GM12878 (cell line): ENCODE measurements around the gene LRRC56. TPM values are rescaled to one million over a fixed set of nuclear protein-coding genes. Genes with fewer than 3 reads are reported as not detected.

Experiments
- CHD4 ChIP-seq: fragments of 200-600 bp; sonication (generic); IDR thresholded peaks from 2 replicates; pipeline ENCODE4 v1.6.1; 2016; ENCODE audit warnings: mild to moderate bottlenecking
- CREB1 ChIP-seq: IDR thresholded peaks from 2 replicates; pipeline ENCODE4 v1.6.1; 2012; ENCODE audit warnings: low read depth, mild to moderate bottlenecking, inconsistent platforms
- ELK1 ChIP-seq: IDR thresholded peaks from 2 replicates; pipeline ENCODE4 v1.6.1; 2012; ENCODE audit warnings: low read depth, low read length, improper control_type of control experiment
- FOXM1 ChIP-seq: IDR thresholded peaks from 2 replicates; pipeline ENCODE4 v1.6.1; 2012; ENCODE audit warnings: low read depth, mild to moderate bottlenecking, inconsistent platforms, low read length, moderate library complexity
- HDAC6 ChIP-seq: fragments of 200-600 bp; sonication (generic); IDR thresholded peaks from one replicate; pipeline ENCODE4 v1.8.0; 2017; ENCODE audit warnings: antibody characterized with exemption; ENCODE audit not compliant: unreplicated experiment
- IRF5 ChIP-seq: fragments of 450-650 bp; IDR thresholded peaks from 2 replicates; pipeline ENCODE4 v1.6.1; 2017; ENCODE audit warnings: borderline replicate concordance
- JUNB ChIP-seq: IDR thresholded peaks from 2 replicates; pipeline ENCODE4 v1.6.1; 2016; ENCODE audit warnings: antibody characterized with exemption, mild to moderate bottlenecking
- MTA2 ChIP-seq: fragments of 450-650 bp; IDR thresholded peaks from 2 replicates; pipeline ENCODE4 v1.6.1; 2016; ENCODE audit warnings: low read depth, mild to moderate bottlenecking, moderate library complexity
- MTA3 ChIP-seq: IDR thresholded peaks from 2 replicates; pipeline ENCODE4 v1.6.1; 2012; ENCODE audit warnings: low read length, inconsistent platforms, borderline replicate concordance
- MYC ChIP-seq: IDR thresholded peaks from 2 replicates; pipeline ENCODE4 v1.6.1; 2011; ENCODE audit warnings: mild to moderate bottlenecking, low read length, moderate library complexity, inconsistent platforms; ENCODE audit not compliant: insufficient read depth, insufficient replicate concordance, insufficient read length, severe bottlenecking
- NFXL1 ChIP-seq: fragments of 450-650 bp; IDR thresholded peaks from 2 replicates; pipeline ENCODE4 v1.6.1; 2017; ENCODE audit warnings: antibody characterized with exemption, mild to moderate bottlenecking, borderline replicate concordance
- NFYA ChIP-seq: IDR thresholded peaks from 2 replicates; pipeline ENCODE4 v1.6.1; 2011; ENCODE audit warnings: low read depth, mild to moderate bottlenecking, low read length, improper control_type of control experiment, borderline replicate concordance
- POLR2AphosphoS2 ChIP-seq: IDR thresholded peaks from 2 replicates; pipeline ENCODE4 v1.6.1; 2011; ENCODE audit warnings: low read depth, mild to moderate bottlenecking, low read length, improper control_type of control experiment, moderate library complexity
- RAD21 ChIP-seq: IDR thresholded peaks from 2 replicates; pipeline ENCODE4 v1.6.1; 2011; ENCODE audit warnings: mild to moderate bottlenecking, low read depth, low read length, moderate library complexity; ENCODE audit not compliant: insufficient read depth
- SUPT20H ChIP-seq: IDR thresholded peaks from 2 replicates; pipeline ENCODE4 v1.6.1; 2011; ENCODE audit warnings: low read depth, mild to moderate bottlenecking, low read length, moderate library complexity, borderline replicate concordance; ENCODE audit not compliant: control insufficient read depth
- USF2 ChIP-seq: IDR thresholded peaks from 2 replicates; pipeline ENCODE4 v1.6.1; 2011; ENCODE audit warnings: low read depth, low read length, improper control_type of control experiment, borderline replicate concordance
- ZBTB4 ChIP-seq: fragments of 450-650 bp; formaldehyde crosslinking; IDR thresholded peaks from 2 replicates; pipeline ENCODE4 v1.4.0; 2022; ENCODE audit warnings: mild to moderate bottlenecking, moderate library complexity
- ZSCAN29 ChIP-seq: fragments of 450-650 bp; IDR thresholded peaks from 2 replicates; pipeline ENCODE4 v1.6.1; 2017; ENCODE audit warnings: mild to moderate bottlenecking, moderate library complexity
- polyA plus RNA-seq, 11 experiments: library from polyadenylated mRNA; depleted of rRNA in 4 of 11; unstranded in 6 of 11; stranded (reverse) in 5 of 11; fragments of >200 nt; fragmentation: Nextera tagmentation in 4 of 11; fragmentation: Illumina TruSeq in 1 of 11; extraction: Ambion mirVana in 4 of 11; extraction: Trizol in 1 of 11; gene quantifications; 1 replicate in 1 of 11; 2 replicates in 10 of 11; pipeline versions ENCODE4 v1.2.1 to v1.2.3, GENCODE V29; 2011 to 2016; ENCODE audit warnings: inconsistent platforms in 2 of 11, missing spikeins in 2 of 11, low read depth in 1 of 11
- total RNA-seq, 4 experiments: library from RNA; depleted of rRNA in 3 of 4; stranded (reverse); fragments of >200 nt in 3 of 4; fragmentation: Illumina TruSeq in 1 of 4; extraction: Trizol in 1 of 4; gene quantifications; 2 replicates each; pipeline versions ENCODE4 v1.2.1 to v1.2.3, GENCODE V29; 2013 to 2021
- TF ChIP-seq, protein P1 (sequence below): IDR thresholded peaks from 2 replicates; pipeline ENCODE4 v1.6.1; 2012; ENCODE audit warnings: low read depth, low read length, improper control_type of control experiment
- TF ChIP-seq, protein P2 (sequence below): fragments of 450-650 bp; IDR thresholded peaks from 2 replicates; pipeline ENCODE4 v1.6.1; 2017; ENCODE audit warnings: mild to moderate bottlenecking

Gene LRRC56
- total and polyA plus RNA-seq, 10 of the 15 experiments (the other 5 are each of a cell fraction or from before 2014, with no cell fraction given) = 0.02 to 1.9 (median 0.75) TPM; not detected in 1

DNA sequence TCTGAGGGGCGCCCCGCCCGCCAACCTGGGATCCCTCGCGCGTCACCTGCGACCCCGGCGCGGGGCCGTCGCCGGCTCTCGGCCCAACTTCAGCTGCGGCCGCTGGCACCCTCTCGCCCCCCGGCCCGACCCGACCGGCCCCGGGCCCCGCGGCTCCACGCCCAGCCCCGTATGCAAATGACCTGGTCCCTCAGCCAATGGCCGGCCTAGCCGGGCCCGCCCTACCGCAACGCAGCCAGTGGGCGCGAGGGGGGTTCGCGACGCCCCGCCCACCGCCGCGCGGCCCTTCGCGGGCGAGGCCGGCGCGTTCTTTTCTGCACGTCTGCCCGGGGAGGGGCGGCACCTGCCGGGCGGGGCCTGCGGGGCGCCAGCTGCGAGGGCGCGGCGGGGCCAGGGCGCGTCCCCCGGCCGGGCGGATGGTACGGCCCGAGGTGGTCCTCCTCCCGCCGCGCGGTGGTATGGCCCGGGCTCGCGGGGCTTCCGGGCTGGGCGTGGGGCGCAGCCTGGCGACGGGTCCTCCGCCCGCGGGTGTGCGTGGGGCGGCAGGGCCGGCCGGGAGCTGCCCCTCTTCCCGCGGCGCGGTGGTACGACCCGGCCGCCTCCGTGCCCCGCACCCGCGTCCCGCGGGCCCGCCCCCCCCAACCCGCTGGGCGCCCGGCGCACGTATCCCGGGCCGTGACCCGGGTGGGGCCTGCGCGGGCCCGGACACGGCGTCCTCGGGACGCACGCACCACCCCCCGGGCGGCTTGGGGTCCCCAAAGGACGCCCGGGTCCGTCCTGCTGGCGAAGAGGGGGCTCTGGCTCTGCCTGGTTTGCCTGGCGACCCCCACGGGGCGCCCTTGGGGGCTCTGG lies 31.2 kb downstream of the LRRC56 start (continued):
- TF ChIP-seq ZBTB4 (CRISPR knock-in tag) (no peak), SUPT20H (no peak), MYC (no peak), MTA3 (no peak), IRF5 (no peak), JUNB (no peak), POLR2AphosphoS2 (no peak), RAD21 (no peak), NFXL1 (0 out of 2 replicates have a peak, but pooled peaks have one; percentile 54), FOXM1 (no peak), CREB1 (no peak; the same call in 1 of the 2 replicates), HDAC6 (no peak), MTA2 (no peak), USF2 (no peak), ZSCAN29 (peak; percentile 31; the same call in 1 of the 2 replicates), NFYA (no peak), ELK1 (0 out of 2 replicates have a peak, but pooled peaks have one; percentile 9), CHD4 (no peak)
- TF ChIP-seq, protein P1, sequence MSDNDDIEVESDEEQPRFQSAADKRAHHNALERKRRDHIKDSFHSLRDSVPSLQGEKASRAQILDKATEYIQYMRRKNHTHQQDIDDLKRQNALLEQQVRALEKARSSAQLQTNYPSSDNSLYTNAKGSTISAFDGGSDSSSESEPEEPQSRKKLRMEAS = peak; percentile 14; the same call in 1 of the 2 replicates
- TF ChIP-seq, protein P2, sequence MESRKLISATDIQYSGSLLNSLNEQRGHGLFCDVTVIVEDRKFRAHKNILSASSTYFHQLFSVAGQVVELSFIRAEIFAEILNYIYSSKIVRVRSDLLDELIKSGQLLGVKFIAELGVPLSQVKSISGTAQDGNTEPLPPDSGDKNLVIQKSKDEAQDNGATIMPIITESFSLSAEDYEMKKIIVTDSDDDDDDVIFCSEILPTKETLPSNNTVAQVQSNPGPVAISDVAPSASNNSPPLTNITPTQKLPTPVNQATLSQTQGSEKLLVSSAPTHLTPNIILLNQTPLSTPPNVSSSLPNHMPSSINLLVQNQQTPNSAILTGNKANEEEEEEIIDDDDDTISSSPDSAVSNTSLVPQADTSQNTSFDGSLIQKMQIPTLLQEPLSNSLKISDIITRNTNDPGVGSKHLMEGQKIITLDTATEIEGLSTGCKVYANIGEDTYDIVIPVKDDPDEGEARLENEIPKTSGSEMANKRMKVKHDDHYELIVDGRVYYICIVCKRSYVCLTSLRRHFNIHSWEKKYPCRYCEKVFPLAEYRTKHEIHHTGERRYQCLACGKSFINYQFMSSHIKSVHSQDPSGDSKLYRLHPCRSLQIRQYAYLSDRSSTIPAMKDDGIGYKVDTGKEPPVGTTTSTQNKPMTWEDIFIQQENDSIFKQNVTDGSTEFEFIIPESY = no peak
